ENCODE results near the gene PIGN. TPM values are rescaled to one million over a fixed set of nuclear protein-coding genes. Genes with fewer than 3 reads are reported as not detected.

PIGN gene
- total RNA-seq, 1 experiment from 2014 or later, result 21.4 TPM

GRCh38 chr18:62030091-62030985 lies 156.5 kb downstream of the PIGN start:
- in situ Hi-C loops (cut with HindIII; ENCODE audit: low pct_unique_long_range_greater_than_20kb, low sequenced_read_pairs) (no loop called here), intact Hi-C loops (cut with micrococcal nuclease; ENCODE audit: unreplicated experiment) (no loop called here)
- no peak for DNase-seq (ENCODE audit: low read depth, low spot score)
- no peaks in the 10 kb centered on the region for H3K4me1 ChIP-seq (ENCODE audit: control insufficient read depth, insufficient read depth, low read length)
- no peak overlapping the region for H3K27ac ChIP-seq (ENCODE audit: low read length)
- no TSS peak for BruUV-seq (replicated peaks)
- no peaks in the 10 kb centered on the region for H3K9me3 ChIP-seq (ENCODE audit: control insufficient read depth, insufficient read depth, low read depth, low read length)
- ChIA-PET POLR2A (no interaction called here), CTCF (no interaction called here)
- no peak overlapping the region for H3K4me3 ChIP-seq (ENCODE audit: low read depth in 2 of 2, low read length in 2 of 2)
- TF ChIP-seq CTCF (IDR thresholded peaks at IDR 0.05), result no peak
- no peak for TF ChIP-seq POLR2AphosphoS5 (IDR thresholded peaks at IDR 0.05; ENCODE audit: low read depth, low read length)
- no peak for TF ChIP-seq SIN3A (IDR thresholded peaks at IDR 0.05; ENCODE audit: borderline replicate concordance, insufficient read depth, low read depth, low read length)
- no peak for TF ChIP-seq REST (IDR thresholded peaks at IDR 0.05; ENCODE audit: insufficient read depth in 1 of 2, low read depth in 2 of 2, low read length in 1 of 2)
- TF ChIP-seq TCF7L2 (IDR thresholded peaks at IDR 0.05; ENCODE audit: low read depth, low read length), result no peak
- no peaks in the 10 kb centered on the region for H3K36me3 ChIP-seq (ENCODE audit: control insufficient read depth, insufficient read depth, low read length)
- no peak for ATAC-seq
- H3K27me3 ChIP-seq (ENCODE audit: control insufficient read depth, insufficient read depth, low read length), result no peaks in the 10 kb centered on the region

GRCh38 chr18:62028715-62029114 lies 158.1 kb downstream of the PIGN start:
- CTCF ChIA-PET, result no interaction called here
- in situ Hi-C loops (cut with HindIII; ENCODE audit: low pct_unique_long_range_greater_than_20kb, low sequenced_read_pairs) (no loop called here), intact Hi-C loops (cut with micrococcal nuclease; ENCODE audit: unreplicated experiment) (no loop called here)
- H3K4me3 ChIP-seq (ENCODE audit: low read depth in 2 of 2, low read length in 2 of 2), result no peak overlapping the region
- no peak for TF ChIP-seq TCF7L2 (IDR thresholded peaks at IDR 0.05; ENCODE audit: low read depth, low read length)
- no peaks in the 10 kb centered on the region for H3K4me1 ChIP-seq (ENCODE audit: control insufficient read depth, insufficient read depth, low read length)
- POLR2A ChIA-PET, result no interaction called here
- H3K9me3 ChIP-seq (ENCODE audit: control insufficient read depth, insufficient read depth, low read depth, low read length), result no peaks in the 10 kb centered on the region
- DNase-seq (ENCODE audit: low read depth, low spot score) (no peak), ATAC-seq (no peak)
- H3K27me3 ChIP-seq (ENCODE audit: control insufficient read depth, insufficient read depth, low read length), result no peaks in the 10 kb centered on the region
- no peaks in the 10 kb centered on the region for H3K36me3 ChIP-seq (ENCODE audit: control insufficient read depth, insufficient read depth, low read length)
- no peak overlapping the region for H3K27ac ChIP-seq (ENCODE audit: low read length)
- BruUV-seq (replicated peaks), result no TSS peak

GRCh38 chr18:62027914-62028520 lies 158.8 kb downstream of the PIGN start:
- no peak for ATAC-seq
- intact Hi-C loops (cut with micrococcal nuclease; ENCODE audit: unreplicated experiment) (no loop called here), in situ Hi-C loops (cut with HindIII; ENCODE audit: low pct_unique_long_range_greater_than_20kb, low sequenced_read_pairs) (no loop called here)
- TF ChIP-seq POLR2AphosphoS5 (IDR thresholded peaks at IDR 0.05; ENCODE audit: low read depth, low read length) (no peak), SIN3A (IDR thresholded peaks at IDR 0.05; ENCODE audit: borderline replicate concordance, insufficient read depth, low read depth, low read length) (no peak), CTCF (IDR thresholded peaks at IDR 0.05) (no peak), TCF7L2 (IDR thresholded peaks at IDR 0.05; ENCODE audit: low read depth, low read length) (no peak), REST (IDR thresholded peaks at IDR 0.05; ENCODE audit: insufficient read depth in 1 of 2, low read depth in 2 of 2, low read length in 1 of 2) (no peak)
- BruUV-seq (replicated peaks), result no TSS peak
- no peaks in the 10 kb centered on the region for H3K9me3 ChIP-seq (ENCODE audit: control insufficient read depth, insufficient read depth, low read depth, low read length)
- H3K36me3 ChIP-seq (ENCODE audit: control insufficient read depth, insufficient read depth, low read length), result no peaks in the 10 kb centered on the region
- no peaks in the 10 kb centered on the region for H3K27me3 ChIP-seq (ENCODE audit: control insufficient read depth, insufficient read depth, low read length)
- H3K4me3 ChIP-seq (ENCODE audit: low read depth in 2 of 2, low read length in 2 of 2), result no peak overlapping the region
- ChIA-PET CTCF (no interaction called here), POLR2A (no interaction called here)
- no peaks in the 10 kb centered on the region for H3K4me1 ChIP-seq (ENCODE audit: control insufficient read depth, insufficient read depth, low read length)
- no peak for DNase-seq (ENCODE audit: low read depth, low spot score)
- no peak overlapping the region for H3K27ac ChIP-seq (ENCODE audit: low read length)
